HG03565 (cell line): ENCODE results near the gene LBX1.

Experiments
- ATAC-seq: cut with Tn5 transposase; IDR thresholded peaks from one replicate; pipeline ENCODE4 v1.9.1; 2021; ENCODE audit warnings: mild to moderate bottlenecking, moderate library complexity; ENCODE audit not compliant: unreplicated experiment

The LBX1 gene

GRCh38 chr10:101229266-101230182 lies at the start of gene LBX1:
LBX1 (minus strand) TSS chr10:101229463; CDS start chr10:101228815, 648 bp downstream.
- no peak for ATAC-seq

GRCh38 chr10:101273741-101274140 lies 44.5 kb upstream of the LBX1 start:
- ATAC-seq: no peak

- ATAC-seq: no peak
Measured at GRCh38 chr10:101273330-101273729, 44.1 kb upstream of the LBX1 start.

- no peak for ATAC-seq
Measured at GRCh38 chr10:101272229-101272868, 43.1 kb upstream of the LBX1 start.

GRCh38 chr10:101270763-101271162 lies 41.5 kb upstream of the LBX1 start:
- no peak for ATAC-seq

- no peak for ATAC-seq
Measured at GRCh38 chr10:101267776-101268175, 38.5 kb upstream of the LBX1 start.

- ATAC-seq: no peak
Measured at GRCh38 chr10:101267290-101267680, 38.0 kb upstream of the LBX1 start.

GRCh38 chr10:101266381-101267289 lies 37.4 kb upstream of the LBX1 start:
- no peak for ATAC-seq

- no peak for ATAC-seq
Measured at GRCh38 chr10:101263150-101263752, 34.0 kb upstream of the LBX1 start.

GRCh38 chr10:101262147-101262546 lies 32.9 kb upstream of the LBX1 start:
- ATAC-seq: no peak

- ATAC-seq: no peak
Measured at GRCh38 chr10:101261702-101262101, 32.4 kb upstream of the LBX1 start.

GRCh38 chr10:101260764-101261481 lies 31.7 kb upstream of the LBX1 start:
- ATAC-seq: no peak

GRCh38 chr10:101258179-101258885 lies 29.1 kb upstream of the LBX1 start:
- no peak for ATAC-seq

GRCh38 chr10:101257491-101257890 lies 28.2 kb upstream of the LBX1 start:
- ATAC-seq: no peak

- ATAC-seq: no peak
Measured at GRCh38 chr10:101257084-101257483, 27.8 kb upstream of the LBX1 start.

- ATAC-seq: no peak
Measured at GRCh38 chr10:101256387-101256786, 27.1 kb upstream of the LBX1 start.

GRCh38 chr10:101250136-101250535 lies 20.9 kb upstream of the LBX1 start:
- ATAC-seq: no peak

GRCh38 chr10:101249171-101249581 lies 19.9 kb upstream of the LBX1 start:
- ATAC-seq: no peak

GRCh38 chr10:101246639-101247038 lies 17.4 kb upstream of the LBX1 start:
- no peak for ATAC-seq
